ENCODE data around the gene EXOSC9. TPM values are rescaled to one million over a fixed set of nuclear protein-coding genes. Genes with fewer than 3 reads are reported as not detected.

Gene EXOSC9
- total RNA-seq, 1 experiment from 2014 or later: 79.0 TPM

GRCh38 chr4:121792966-121793365 is 8.2 kb upstream of the EXOSC9 start:
- Histone ChIP-seq H3K4me3 (ENCODE audit: low read depth, low read length, poor library complexity, severe bottlenecking) (no peak overlapping the region), H3K27me3 (replicated peaks; ENCODE audit: insufficient read depth, low read depth, low read length, poor library complexity) (no peaks in the 10 kb centered on the region), H3K4me1 (ENCODE audit: insufficient read depth, low read length, poor library complexity, severe bottlenecking) (peaks cover 21% of the 10 kb centered on the region), H3K27ac (ENCODE audit: low read depth, low read length, poor library complexity, severe bottlenecking) (no peak overlapping the region), H3K36me3 (ENCODE audit: insufficient read depth, low read length, poor library complexity, severe bottlenecking) (no peaks in the 10 kb centered on the region), H3K9me3 (ENCODE audit: low read depth, low read length, poor library complexity, severe bottlenecking) (no peaks in the 10 kb centered on the region)
- BruUV-seq (replicated peaks): no TSS peak
- CTCF ChIA-PET: no interaction called here
- intact Hi-C loops (cut with micrococcal nuclease; ENCODE audit: unreplicated experiment): no loop called here
- TF ChIP-seq CTCF (conservative IDR thresholded peaks at IDR 0.05; ENCODE audit: low read depth, low read length) (no peak), EZH2 (IDR thresholded peaks at IDR 0.05; ENCODE audit: borderline replicate concordance, low read depth, low read length, poor library complexity, severe bottlenecking) (no peak)
- POLR2A ChIA-PET (ENCODE audit: low non-redundant PET): no interaction called here
- no peak for DNase-seq (ENCODE audit: low spot score)

GRCh38 chr4:121794505-121795188 is 6.5 kb upstream of the EXOSC9 start:
- BruUV-seq (replicated peaks): no TSS peak
- CTCF ChIA-PET: no interaction called here

GRCh38 chr4:121796283-121796682 is 4.8 kb upstream of the EXOSC9 start:
- BruUV-seq (replicated peaks): no TSS peak
- Histone ChIP-seq H3K27ac (ENCODE audit: low read depth, low read length, poor library complexity, severe bottlenecking) (no peak overlapping the region), H3K36me3 (ENCODE audit: insufficient read depth, low read length, poor library complexity, severe bottlenecking) (no peaks in the 10 kb centered on the region), H3K4me3 (ENCODE audit: low read depth, low read length, poor library complexity, severe bottlenecking) (no peak overlapping the region), H3K4me1 (ENCODE audit: insufficient read depth, low read length, poor library complexity, severe bottlenecking) (peaks cover 4% of the 10 kb centered on the region), H3K9me3 (ENCODE audit: low read depth, low read length, poor library complexity, severe bottlenecking) (no peaks in the 10 kb centered on the region), H3K27me3 (replicated peaks; ENCODE audit: insufficient read depth, low read depth, low read length, poor library complexity) (no peaks in the 10 kb centered on the region)
- no peak for DNase-seq (ENCODE audit: low spot score)
- ChIA-PET CTCF (no interaction called here), POLR2A (ENCODE audit: low non-redundant PET) (no interaction called here)
- no peak for TF ChIP-seq EZH2 (IDR thresholded peaks at IDR 0.05; ENCODE audit: borderline replicate concordance, low read depth, low read length, poor library complexity, severe bottlenecking)
- TF ChIP-seq CTCF (conservative IDR thresholded peaks at IDR 0.05; ENCODE audit: low read depth, low read length): no peak
- intact Hi-C loops (cut with micrococcal nuclease; ENCODE audit: unreplicated experiment): no loop called here

More at GRCh38 chr4:121794505-121795188, 6.5 kb upstream of the EXOSC9 start:
- Histone ChIP-seq H3K4me1 (ENCODE audit: insufficient read depth, low read length, poor library complexity, severe bottlenecking) (peaks cover 15% of the 10 kb centered on the region), H3K27ac (ENCODE audit: low read depth, low read length, poor library complexity, severe bottlenecking) (no peak overlapping the region), H3K9me3 (ENCODE audit: low read depth, low read length, poor library complexity, severe bottlenecking) (no peaks in the 10 kb centered on the region), H3K36me3 (ENCODE audit: insufficient read depth, low read length, poor library complexity, severe bottlenecking) (no peaks in the 10 kb centered on the region), H3K27me3 (replicated peaks; ENCODE audit: insufficient read depth, low read depth, low read length, poor library complexity) (no peaks in the 10 kb centered on the region), H3K4me3 (ENCODE audit: low read depth, low read length, poor library complexity, severe bottlenecking) (no peak overlapping the region)
- DNase-seq (ENCODE audit: low spot score): no peak
- intact Hi-C loops (cut with micrococcal nuclease; ENCODE audit: unreplicated experiment): no loop called here
- no peak for TF ChIP-seq EZH2 (IDR thresholded peaks at IDR 0.05; ENCODE audit: borderline replicate concordance, low read depth, low read length, poor library complexity, severe bottlenecking)
- TF ChIP-seq CTCF (conservative IDR thresholded peaks at IDR 0.05; ENCODE audit: low read depth, low read length): no peak
- POLR2A ChIA-PET (ENCODE audit: low non-redundant PET): no interaction called here
